B cell (primary cell): Measurements from ENCODE around the gene DIS3L2. TPM values are rescaled to one million over a fixed set of nuclear protein-coding genes. Genes with fewer than 3 reads are reported as not detected.

Experiments used
- ATAC-seq: fragments of 200-7000 bp; cut with Tn5 transposase; one replicate; pipeline ENCODE4 v1.10.0; 2021; ENCODE audit warnings: low read depth, mild to moderate bottlenecking, moderate number of reproducible peaks, moderate library complexity
- CTCF ChIA-PET: fragments of 350-600 bp; sonication (Branson Sonifier 250); formaldehyde crosslinking; loops from one replicate; lab custom pipeline; 2021; ENCODE audit warnings: antibody characterized with exemption, inconsistent platforms; lab: Charles Lee
- POLR2A ChIA-PET: fragments of 350-600 bp; sonication (Branson Sonifier 250); formaldehyde crosslinking; loops from one replicate; lab custom pipeline; 2021; ENCODE audit warnings: antibody characterized with exemption; lab: Charles Lee
- DNase-seq: peaks from one replicate; pipeline ENCODE4 v3.0.0; 2013
- H2AFZ ChIP-seq: 2 replicates; pipeline ENCODE4 v1.6.1; 2012; ENCODE audit warnings: mild to moderate bottlenecking, low read depth, low read length; ENCODE audit not compliant: insufficient read depth, poor library complexity, severe bottlenecking
- H3K27ac ChIP-seq, 2 donors: 1 replicate in 1 of 2; 2 replicates in 1 of 2; pipeline ENCODE4 v1.5.1; 2012 to 2013; ENCODE audit warnings: low read length in 2 of 2, mild to moderate bottlenecking in 2 of 2, moderate library complexity in 1 of 2
- H3K27me3 ChIP-seq, 4 experiments: fragments of 200-600 bp in 1 of 4; sonication (generic) in 1 of 4; replicated peaks in 1 of 4; 1 replicate in 2 of 4; 2 replicates in 2 of 4; pipeline versions ENCODE4 v1.6.1 to v1.7.0; 2013 to 2016; ENCODE audit warnings: low read length in 3 of 4, mild to moderate bottlenecking in 2 of 4, mixed read lengths in 1 of 4, moderate library complexity in 1 of 4; ENCODE audit not compliant: insufficient read depth in 4 of 4, control insufficient read depth in 3 of 4; ENCODE audit errors: control extremely low read depth in 1 of 4
- H3K36me3 ChIP-seq, 2 experiments: replicated peaks in 1 of 2; 1 replicate in 1 of 2; 2 replicates in 1 of 2; pipeline versions ENCODE4 v1.6.1 to v1.7.1; 2013; ENCODE audit warnings: low read length in 1 of 2; ENCODE audit not compliant: insufficient read depth in 2 of 2, control insufficient read depth in 1 of 2; ENCODE audit errors: control extremely low read depth in 1 of 2, extremely low read depth in 1 of 2
- H3K4me1 ChIP-seq, 2 donors: fragments of 200-600 bp in 1 of 2; sonication (generic) in 1 of 2; 1 replicate in 1 of 2; 2 replicates in 1 of 2; pipeline versions ENCODE4 v1.5.1 to v1.6.1; 2013 to 2017; ENCODE audit warnings: low read length in 2 of 2; ENCODE audit not compliant: control insufficient read depth in 2 of 2, insufficient read depth in 2 of 2
- H3K4me2 ChIP-seq: replicated peaks from 2 replicates; pipeline ENCODE3; 2012; ENCODE audit warnings: mild to moderate bottlenecking, low read depth, low read length; ENCODE audit not compliant: poor library complexity, severe bottlenecking
- H3K4me3 ChIP-seq, 5 experiments: fragments of 200-600 bp in 1 of 5; sonication (generic) in 1 of 5; 1 replicate in 3 of 5; 2 replicates in 2 of 5; pipeline versions ENCODE4 v1.5.1 to v1.7.0; 2011 to 2016; ENCODE audit warnings: low read length in 4 of 5, mild to moderate bottlenecking in 4 of 5, low read depth in 2 of 5, control low read depth in 1 of 5, moderate library complexity in 1 of 5; ENCODE audit not compliant: insufficient read depth in 1 of 5; ENCODE audit errors: control extremely low read depth in 1 of 5, extremely low read depth in 1 of 5
- H3K79me2 ChIP-seq: fragments of 200-600 bp; sonication (generic); one replicate; pipeline ENCODE4 v1.6.0; 2016; ENCODE audit warnings: low read length; ENCODE audit not compliant: control insufficient read depth, insufficient read depth
- H3K9ac ChIP-seq: fragments of 200-600 bp; sonication (generic); 2 replicates; pipeline ENCODE4 v1.6.1; 2017; ENCODE audit warnings: mild to moderate bottlenecking, low read length, moderate library complexity
- H3K9me3 ChIP-seq, 3 donors: one replicate each; pipeline versions ENCODE4 v1.6.1 to v1.7.1; 2013; ENCODE audit warnings: low read length in 2 of 3; ENCODE audit not compliant: control insufficient read depth in 2 of 3, insufficient read depth in 1 of 3; ENCODE audit errors: control extremely low read depth in 1 of 3
- H4K20me1 ChIP-seq: 2 replicates; pipeline ENCODE4 v1.6.0; 2012; ENCODE audit warnings: mild to moderate bottlenecking, low read length; ENCODE audit not compliant: insufficient read depth, control insufficient read depth, poor library complexity, severe bottlenecking
- H3K27ac Mint-ChIP-seq: one replicate; pipeline ENCODE4 v1.8.0; 2021; ENCODE audit warnings: mixed read lengths
- H3K27me3 Mint-ChIP-seq: one replicate; pipeline ENCODE4 v1.8.0; 2021; ENCODE audit warnings: mixed read lengths
- H3K4me1 Mint-ChIP-seq: one replicate; pipeline ENCODE4 v1.8.0; 2021; ENCODE audit warnings: mixed read lengths
- H3K4me3 Mint-ChIP-seq: one replicate; pipeline ENCODE4 v1.8.0; 2021; ENCODE audit warnings: mixed read lengths
- H3K9me3 Mint-ChIP-seq: one replicate; pipeline ENCODE4 v1.8.0; 2022; ENCODE audit warnings: mixed read lengths; ENCODE audit not compliant: insufficient read depth
- EZH2 ChIP-seq: IDR thresholded peaks from 2 replicates; pipeline ENCODE4 v1.6.1; 2012; ENCODE audit warnings: borderline replicate concordance, low read depth, mild to moderate bottlenecking, moderate library complexity, low read length; ENCODE audit not compliant: insufficient read depth, poor library complexity, severe bottlenecking
- WGBS: methylation state at CpG from one replicate; pipeline ENCODE4 v1.1.5; 2013; ENCODE audit warnings: missing lambda C conversion rate; ENCODE audit not compliant: insufficient coverage; 5-methylcytosine and 5-hydroxymethylcytosine counted together
- intact Hi-C: fragments of 100-400 bp; cut with micrococcal nuclease; formaldehyde crosslinking; loops from one replicate; pipeline ENCODE4 v1.10.0; 2022
- polyA plus RNA-seq: library from polyadenylated mRNA; depleted of rRNA; stranded (reverse); fragments of >200 nt; gene quantifications from 2 replicates; pipeline ENCODE4 v1.2.3, GENCODE V29; 2012
- total RNA-seq, 2 donors: library from RNA; stranded (reverse); fragments of 120-200 nt in 1 of 2; gene quantifications; 1 replicate in 1 of 2; 2 replicates in 1 of 2; pipeline versions ENCODE4 v1.2.3 to v1.2.4, GENCODE V29; 2013 to 2022
- TF ChIP-seq, protein P1 (sequence below): fragments of 200-600 bp; IDR thresholded peaks from one replicate; pipeline ENCODE4 v1.8.0; 2022; ENCODE audit warnings: antibody characterized with exemption, mild to moderate bottlenecking

The DIS3L2 gene
- total and polyA plus RNA-seq, 2 donors (not counting 1 experiment from before 2014, with no cell fraction given), result 34.5 to 70.1 TPM

DNA sequence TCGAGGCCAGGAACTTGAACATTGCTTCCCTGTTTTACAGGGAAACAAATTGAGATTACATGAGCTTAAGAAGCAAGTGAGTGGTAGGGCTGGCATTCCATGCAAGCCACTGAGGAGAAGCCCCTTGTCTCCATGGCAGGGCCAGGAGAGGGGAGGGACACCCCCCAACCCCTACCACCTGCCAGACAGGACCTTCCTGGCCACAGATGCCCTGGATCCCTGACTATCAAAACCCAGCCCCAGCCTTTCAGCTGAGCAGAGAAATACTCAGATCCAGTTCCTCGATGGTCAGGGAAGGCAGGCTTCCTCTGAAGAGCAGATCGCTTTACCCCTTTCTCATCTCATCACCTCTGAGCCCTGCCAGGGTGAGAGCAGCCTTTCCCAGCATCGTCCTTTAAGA is 363.3 kb downstream of the DIS3L2 start:
- Histone ChIP-seq H3K9ac (no peak overlapping the region), H3K9me3 (no peaks in the 10 kb centered on the region), H3K36me3 (no peaks in the 10 kb centered on the region), H3K4me1 (no peaks in the 10 kb centered on the region), H3K4me2 (no peak overlapping the region), H3K4me3 (no peak overlapping the region), H3K27ac (no peak overlapping the region), H4K20me1 (peaks cover 21% of the 10 kb centered on the region), H3K79me2 (peaks cover 4% of the 10 kb centered on the region), H3K27me3 (no peaks in the 10 kb centered on the region), H2AFZ (no peak overlapping the region)
- intact Hi-C loops, result no loop called here
- H3K27me3 Mint-ChIP-seq, result no peaks in the 10 kb centered on the region
- H3K4me1 Mint-ChIP-seq, result peaks cover 8% of the 10 kb centered on the region
- ChIA-PET POLR2A (no interaction called here), CTCF (interaction anchor here (0.5 to 5.1 kb wide), 6 partner anchors 9 to 418 kb away, joined by 3 to 33 read pairs (median 14); no protein-coding TSS in a partner anchor)
- H3K9me3 Mint-ChIP-seq, result no peaks in the 10 kb centered on the region
- no peak for DNase-seq
- no peak overlapping the region for H3K4me3 Mint-ChIP-seq
- no peak for ATAC-seq
- 97% methylated on average over 3 of the region's 4 CpGs for WGBS
- no peak overlapping the region for H3K27ac Mint-ChIP-seq
- TF ChIP-seq, protein P1, sequence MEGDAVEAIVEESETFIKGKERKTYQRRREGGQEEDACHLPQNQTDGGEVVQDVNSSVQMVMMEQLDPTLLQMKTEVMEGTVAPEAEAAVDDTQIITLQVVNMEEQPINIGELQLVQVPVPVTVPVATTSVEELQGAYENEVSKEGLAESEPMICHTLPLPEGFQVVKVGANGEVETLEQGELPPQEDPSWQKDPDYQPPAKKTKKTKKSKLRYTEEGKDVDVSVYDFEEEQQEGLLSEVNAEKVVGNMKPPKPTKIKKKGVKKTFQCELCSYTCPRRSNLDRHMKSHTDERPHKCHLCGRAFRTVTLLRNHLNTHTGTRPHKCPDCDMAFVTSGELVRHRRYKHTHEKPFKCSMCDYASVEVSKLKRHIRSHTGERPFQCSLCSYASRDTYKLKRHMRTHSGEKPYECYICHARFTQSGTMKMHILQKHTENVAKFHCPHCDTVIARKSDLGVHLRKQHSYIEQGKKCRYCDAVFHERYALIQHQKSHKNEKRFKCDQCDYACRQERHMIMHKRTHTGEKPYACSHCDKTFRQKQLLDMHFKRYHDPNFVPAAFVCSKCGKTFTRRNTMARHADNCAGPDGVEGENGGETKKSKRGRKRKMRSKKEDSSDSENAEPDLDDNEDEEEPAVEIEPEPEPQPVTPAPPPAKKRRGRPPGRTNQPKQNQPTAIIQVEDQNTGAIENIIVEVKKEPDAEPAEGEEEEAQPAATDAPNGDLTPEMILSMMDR, result no peak
- TF ChIP-seq EZH2, result no peak

DNA sequence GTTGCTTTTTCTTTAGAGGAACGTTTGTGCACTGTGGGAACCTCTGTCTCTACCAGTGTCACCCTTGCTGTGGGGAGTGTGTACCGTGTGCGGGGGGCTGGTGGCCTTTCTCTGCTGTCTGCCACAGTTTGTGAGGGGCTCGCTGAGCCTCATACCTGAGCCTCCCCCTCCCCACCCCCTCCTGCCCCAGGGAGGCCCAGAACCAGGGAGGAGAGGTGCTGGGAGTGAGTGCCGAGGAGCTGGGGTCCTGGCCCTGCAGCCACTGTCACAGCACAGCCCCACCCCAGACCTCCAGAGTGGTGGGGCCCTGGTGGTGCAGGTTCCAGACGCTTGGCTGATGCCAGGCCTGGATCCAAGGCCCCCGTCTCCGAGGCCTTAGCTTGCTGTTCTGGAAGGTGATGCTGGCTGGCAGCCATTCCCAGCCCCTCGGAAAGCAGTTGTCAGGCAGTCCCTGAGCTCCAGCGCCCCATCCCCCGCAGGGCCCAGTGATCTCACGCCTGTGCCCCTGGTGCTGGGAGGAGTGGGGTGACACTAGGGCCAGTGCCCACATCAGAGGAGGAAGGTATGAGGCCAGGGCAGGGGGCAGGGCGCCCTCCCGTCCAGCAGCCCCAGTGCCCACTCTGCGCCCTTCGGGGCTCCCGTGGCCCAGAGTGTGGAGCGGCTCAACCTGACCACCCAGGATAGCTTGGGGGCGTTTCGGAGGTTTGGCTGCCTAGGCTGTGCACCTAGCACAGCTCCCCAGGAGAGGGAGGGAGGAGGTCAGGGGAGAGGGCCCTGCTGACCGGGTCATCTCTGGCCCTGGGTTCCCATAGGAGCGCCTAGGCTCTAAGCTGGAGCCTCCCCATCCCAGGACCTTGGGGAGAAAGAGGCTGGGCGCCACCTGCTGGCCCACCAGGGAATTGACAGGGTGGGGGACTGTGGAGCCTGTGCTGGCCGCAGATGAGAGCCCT is 364.1 kb downstream of the DIS3L2 start:
- H4K20me1 ChIP-seq, result peaks cover 21% of the 10 kb centered on the region
- peaks cover 0 to 3% of the 10 kb centered on the region in 2 experiments for H3K36me3 ChIP-seq
- H3K27ac Mint-ChIP-seq, result no peak overlapping the region
- CTCF ChIA-PET, result interaction anchor here (0.9 to 5.1 kb wide), 12 partner anchors 10 to 419 kb away, joined by 3 to 33 read pairs (median 4); partner anchors contain the start of genes DIS3L2 and NPPC
- no peaks in the 10 kb centered on the region for H3K27me3 ChIP-seq
- H3K4me3 Mint-ChIP-seq, result no peak overlapping the region
- ATAC-seq (peak; percentile 62), DNase-seq (peak; percentile 60)
- H3K9ac ChIP-seq, result no peak overlapping the region
- peaks cover 8% of the 10 kb centered on the region for H3K4me1 Mint-ChIP-seq
- no peak for TF ChIP-seq EZH2
- TF ChIP-seq, protein P1, result peak; percentile 75
- H3K9me3 ChIP-seq, result no peaks in the 10 kb centered on the region
- POLR2A ChIA-PET, result no interaction called here
- H3K4me3 ChIP-seq, result no peak overlapping the region
- H3K79me2 ChIP-seq, result peaks cover 4% of the 10 kb centered on the region
- WGBS, result 83% methylated on average over 16 of the region's 24 CpGs
- H3K9me3 Mint-ChIP-seq, result no peaks in the 10 kb centered on the region
- H3K4me1 ChIP-seq, result no peaks in the 10 kb centered on the region
- H2AFZ ChIP-seq, result no peak overlapping the region
- H3K27me3 Mint-ChIP-seq, result no peaks in the 10 kb centered on the region
- H3K4me2 ChIP-seq, result no peak overlapping the region
- no peak overlapping the region for H3K27ac ChIP-seq
- intact Hi-C loops, result no loop called here
